Left cardiac atrium (tissue), 4 donors: ENCODE measurements around the gene SYK. TPM values are rescaled to one million over a fixed set of nuclear protein-coding genes. Genes with fewer than 3 reads are reported as not detected.
"Not testable (repeated sequence)": the region's sequence is repeated elsewhere in the genome, so short reads cannot be mapped to it uniquely, and the experiment has no call there.

Experiments used
- ATAC-seq, 2 donors: fragments of 200-7000 bp; cut with Tn5 transposase; one replicate each; pipeline ENCODE4 v1.9.1; 2020; ENCODE audit warnings: mild to moderate bottlenecking in 2 of 2, moderate library complexity in 2 of 2
- DNase-seq: peaks from one replicate; pipeline ENCODE4 v3.0.0-alpha.2; 2020
- intact Hi-C, 2 donors: fragments of 100-400 bp; cut with DNase I; formaldehyde crosslinking; loops; one replicate each; pipeline versions ENCODE4 v1.14.1 to v1.15.1; 2022 to 2023
- total RNA-seq, 2 donors: library from RNA; stranded (reverse); fragmentation: NEBNext Ultra II Directional; extraction: Animal tissue kit (Norgen Biotek cat#: 25700); gene quantifications; one replicate each; pipeline ENCODE4 v1.2.1, GENCODE V29; 2021
- donor health status: DM: no; HTN: yes; CAD: no.
- donor health status: DM: no; HTN: yes; CAD: no; lungs with severe emphysema.
- donor health status: DM: yes; HTN: yes; CAD: no.
- donor health status: Dilated cardiomyopathy.

SYK gene
- total RNA-seq, 2 donors from 2014 or later, result 5.6 to 10.3 TPM

GRCh38 chr9:90789862-90790261 is 11.8 kb upstream of the SYK start:
- ATAC-seq, result no peak
- no peak for DNase-seq
- intact Hi-C loops, result no loop called here

GRCh38 chr9:90793024-90793423 is 8.6 kb upstream of the SYK start:
- intact Hi-C loops, DNase-seq, ATAC-seq: not testable (repeated sequence)

- intact Hi-C loops, result no loop called here
- DNase-seq (no peak), ATAC-seq (no peak)
These were observed 7.9 kb upstream of the SYK start for GRCh38 chr9:90793729-90794128.

- intact Hi-C loops, result no loop called here
- DNase-seq, result no peak
- no peak for ATAC-seq
These were observed 6.5 kb upstream of the SYK start for GRCh38 chr9:90795084-90795483.

- DNase-seq (no peak), ATAC-seq (peak in 1 of 2 donors; percentile 21)
- intact Hi-C loops, result no loop called here
These were observed 5.7 kb upstream of the SYK start for GRCh38 chr9:90795871-90796317.

GRCh38 chr9:90799271-90799852 is 2.3 kb upstream of the SYK start:
- ATAC-seq (no peak), DNase-seq (no peak)
- intact Hi-C loops, result no loop called here

- DNase-seq (no peak), ATAC-seq (peak in 1 of 2 donors; percentile 54)
- intact Hi-C loops, result no loop called here
These were observed 329 bp downstream of the SYK start for GRCh38 chr9:90801973-90802322.

GRCh38 chr9:90802386-90802985 is 867 bp downstream of the SYK start:
- peak in 1 of 2 donors; percentile 25 for ATAC-seq
- DNase-seq, result no peak

GRCh38 chr9:90803860-90804593 is 2.4 kb downstream of the SYK start:
- intact Hi-C loops, result no loop called here
- DNase-seq (no peak), ATAC-seq (no peak)

More at GRCh38 chr9:90802386-90802985, 867 bp downstream of the SYK start:
- intact Hi-C loops, result no loop called here

GRCh38 chr9:90805006-90805996 is 3.7 kb downstream of the SYK start:
- ATAC-seq (no peak), DNase-seq (no peak)
- intact Hi-C loops, result no loop called here

GRCh38 chr9:90807006-90807405 is 5.4 kb downstream of the SYK start:
- DNase-seq (no peak), ATAC-seq (no peak)
- intact Hi-C loops, result no loop called here

- intact Hi-C loops, result no loop called here
- no peak for ATAC-seq
- DNase-seq, result no peak
These were observed 6.8 kb downstream of the SYK start for GRCh38 chr9:90808398-90808797.

- intact Hi-C loops, result no loop called here
- peak in 1 of 2 donors; percentile 77 for ATAC-seq
- DNase-seq, result no peak
These were observed 7.5 kb downstream of the SYK start for GRCh38 chr9:90808890-90809685.

GRCh38 chr9:90810691-90811090 is 9.1 kb downstream of the SYK start:
- intact Hi-C loops, result no loop called here
- DNase-seq, result no peak
- no peak for ATAC-seq

- DNase-seq (no peak), ATAC-seq (no peak)
- intact Hi-C loops, result no loop called here
These were observed 11.4 kb downstream of the SYK start for GRCh38 chr9:90813046-90813445.

GRCh38 chr9:90813523-90813922 is 11.9 kb downstream of the SYK start:
- ATAC-seq (no peak), DNase-seq (no peak)
- intact Hi-C loops, result no loop called here

GRCh38 chr9:90814355-90814754 is 12.7 kb downstream of the SYK start:
- intact Hi-C loops, result no loop called here
- ATAC-seq (no peak), DNase-seq (no peak)

- no peak for DNase-seq
- intact Hi-C loops, result no loop called here
- peak; percentile 41 to 49 for ATAC-seq
These were observed 13.7 kb downstream of the SYK start for GRCh38 chr9:90815183-90815943.
